Measurements from ENCODE around the gene BBS2.

- TF ChIP-seq CTCF (IDR thresholded peaks at IDR 0.05) (peak in 1 of 5 experiments; percentile 44), EP300 (IDR thresholded peaks at IDR 0.05; ENCODE audit: low read depth) (no peak), POLR2A (IDR thresholded peaks at IDR 0.05) (peak; percentile 89)
Observed at GRCh38 chr16:56519459-56520250, at the start of gene BBS2.

Measured in transverse colon (tissue), 3 donors.